H9 (cell line): ENCODE data around the gene C4orf51. TPM values are rescaled to one million over a fixed set of nuclear protein-coding genes. Genes with fewer than 3 reads are reported as not detected.

Experiments
- DNase-seq: peaks from one replicate; pipeline ENCODE4 v3.0.0-alpha.2; 2017
- H2AFZ ChIP-seq: one replicate; pipeline ENCODE4 v1.6.1; 2013; ENCODE audit warnings: mild to moderate bottlenecking, low read length, control low read depth, moderate library complexity
- H2AK5ac ChIP-seq: 2 replicates; pipeline ENCODE4 v1.6.1; 2013; ENCODE audit warnings: low read length, control low read depth, mixed read lengths; ENCODE audit not compliant: insufficient read length
- H2BK120ac ChIP-seq: one replicate; pipeline ENCODE4 v1.6.1; 2013; ENCODE audit warnings: low read depth, mild to moderate bottlenecking, low read length, control low read depth, inconsistent platforms; ENCODE audit not compliant: poor library complexity, severe bottlenecking
- H2BK12ac ChIP-seq: 2 replicates; pipeline ENCODE4 v1.6.1; 2013; ENCODE audit warnings: low read length, control low read depth, mixed read lengths, low read depth; ENCODE audit not compliant: insufficient read length
- H2BK15ac ChIP-seq: 2 replicates; pipeline ENCODE4 v1.6.1; 2013; ENCODE audit warnings: low read depth, low read length, control low read depth
- H2BK20ac ChIP-seq: one replicate; pipeline ENCODE4 v1.6.1; 2013; ENCODE audit warnings: low read depth, mild to moderate bottlenecking, low read length, control low read depth, inconsistent platforms; ENCODE audit not compliant: poor library complexity, severe bottlenecking
- H2BK5ac ChIP-seq: 2 replicates; pipeline ENCODE4 v1.6.1; 2013; ENCODE audit warnings: low read length, control low read depth, mixed read lengths; ENCODE audit not compliant: insufficient read length
- H3K14ac ChIP-seq: 2 replicates; pipeline ENCODE4 v1.6.1; 2013; ENCODE audit warnings: low read length, control low read depth; ENCODE audit not compliant: insufficient read depth
- H3K18ac ChIP-seq: 2 replicates; pipeline ENCODE4 v1.6.1; 2013; ENCODE audit warnings: low read depth, mild to moderate bottlenecking, mixed read lengths, low read length, control low read depth; ENCODE audit not compliant: insufficient read length
- H3K23ac ChIP-seq: 2 replicates; pipeline ENCODE4 v1.6.1; 2013; ENCODE audit warnings: low read length, control low read depth, mixed read lengths, low read depth; ENCODE audit not compliant: insufficient read length
- H3K23me2 ChIP-seq: 2 replicates; pipeline ENCODE4 v1.6.1; 2013; ENCODE audit warnings: low read depth, mild to moderate bottlenecking, mixed read lengths, low read length, control low read depth; ENCODE audit not compliant: insufficient read length, poor library complexity, severe bottlenecking
- H3K27ac ChIP-seq: 2 replicates; pipeline ENCODE4 v1.5.1; 2013; ENCODE audit warnings: low read length, control low read depth, mixed read lengths, low read depth; ENCODE audit not compliant: insufficient read length
- H3K27me3 ChIP-seq: 2 replicates; pipeline ENCODE4 v1.6.1; 2013; ENCODE audit warnings: low read length, control low read depth, inconsistent platforms; ENCODE audit not compliant: insufficient read depth
- H3K4ac ChIP-seq: 2 replicates; pipeline ENCODE4 v1.6.1; 2013; ENCODE audit warnings: low read depth, mild to moderate bottlenecking, control low read depth, inconsistent platforms, low read length, moderate library complexity
- H3K4me1 ChIP-seq: 2 replicates; pipeline ENCODE4 v1.6.1; 2013; ENCODE audit warnings: low read length, control low read depth, inconsistent platforms; ENCODE audit not compliant: insufficient read depth
- H3K4me2 ChIP-seq: 2 replicates; pipeline ENCODE4 v1.6.1; 2013; ENCODE audit warnings: low read length, control low read depth, mixed read lengths; ENCODE audit not compliant: insufficient read length, insufficient read depth
- H3K56ac ChIP-seq: 2 replicates; pipeline ENCODE4 v1.6.1; 2013; ENCODE audit warnings: low read depth, mild to moderate bottlenecking, mixed read lengths, low read length, control low read depth; ENCODE audit not compliant: insufficient read length
- H3K79me1 ChIP-seq: 2 replicates; pipeline ENCODE4 v1.6.1; 2013; ENCODE audit warnings: low read depth, mild to moderate bottlenecking, moderate library complexity, low read length, control low read depth, inconsistent platforms; ENCODE audit not compliant: insufficient read depth, poor library complexity, severe bottlenecking
- H3K79me2 ChIP-seq: 2 replicates; pipeline ENCODE4 v1.6.1; 2013; ENCODE audit warnings: low read length, control low read depth, inconsistent platforms; ENCODE audit not compliant: insufficient read depth
- H3K9ac ChIP-seq: 2 replicates; pipeline ENCODE4 v1.6.1; 2013; ENCODE audit warnings: low read length, control low read depth, mixed read lengths; ENCODE audit not compliant: insufficient read length; ENCODE audit errors: extremely low read depth
- H3K9me3 ChIP-seq: one replicate; pipeline ENCODE4 v1.6.1; 2013; ENCODE audit warnings: low read depth, low read length, inconsistent platforms; ENCODE audit not compliant: control insufficient read depth
- H3T11ph ChIP-seq: one replicate; pipeline ENCODE4 v1.6.1; 2013; ENCODE audit warnings: mild to moderate bottlenecking, low read length, control low read depth, inconsistent platforms
- H4K20me1 ChIP-seq: one replicate; pipeline ENCODE4 v1.6.1; 2013; ENCODE audit not compliant: control insufficient read depth, insufficient read length, insufficient read depth
- H4K5ac ChIP-seq: 2 replicates; pipeline ENCODE4 v1.6.1; 2013; ENCODE audit warnings: low read depth, mild to moderate bottlenecking, mixed read lengths, low read length, control low read depth; ENCODE audit not compliant: insufficient read length
- H4K8ac ChIP-seq: replicated peaks from 2 replicates; pipeline ENCODE4 v1.6.1; 2013; ENCODE audit warnings: low read length, control low read depth, mixed read lengths, low read depth; ENCODE audit not compliant: insufficient read length
- H4K91ac ChIP-seq: 2 replicates; pipeline ENCODE4 v1.6.1; 2013; ENCODE audit warnings: low read depth, mild to moderate bottlenecking, moderate library complexity, mixed read lengths, low read length, control low read depth; ENCODE audit not compliant: insufficient read length
- H3K27ac Mint-ChIP-seq, 3 experiments: 2 replicates in 2 of 3; 3 replicates in 1 of 3; pipeline ENCODE4 v1.8.0; 2020 to 2021; ENCODE audit warnings: mixed read lengths in 3 of 3, mild to moderate bottlenecking in 1 of 3, moderate library complexity in 1 of 3
- H3K27me3 Mint-ChIP-seq: 2 replicates; pipeline ENCODE4 v1.8.0; 2021; ENCODE audit warnings: low read depth, mild to moderate bottlenecking, moderate library complexity, mixed read lengths
- H3K36me3 Mint-ChIP-seq, 3 experiments: 2 replicates in 2 of 3; 3 replicates in 1 of 3; pipeline ENCODE4 v1.8.0; 2020 to 2021; ENCODE audit warnings: low read depth in 3 of 3, mixed read lengths in 3 of 3; ENCODE audit not compliant: insufficient read depth in 1 of 3
- H3K4me1 Mint-ChIP-seq, 2 experiments: 2 replicates each; pipeline ENCODE4 v1.8.0; 2020; ENCODE audit warnings: mixed read lengths in 2 of 2
- H3K4me3 Mint-ChIP-seq, 2 experiments: 2 replicates in 1 of 2; 3 replicates in 1 of 2; pipeline ENCODE4 v1.8.0; 2020 to 2021; ENCODE audit warnings: mild to moderate bottlenecking in 2 of 2, mixed read lengths in 2 of 2, moderate library complexity in 1 of 2
- H3K9me3 Mint-ChIP-seq, 2 experiments: 2 replicates in 1 of 2; 3 replicates in 1 of 2; pipeline ENCODE4 v1.8.0; 2020; ENCODE audit warnings: mild to moderate bottlenecking in 2 of 2, mixed read lengths in 2 of 2, moderate library complexity in 1 of 2
- WGBS: extraction: QIAGEN DNeasy Blood & Tissue Kit; methylation state at CpG from one replicate; pipeline ENCODE4 v1.1.7; 2013; ENCODE audit warnings: missing lambda C conversion rate, low lambda C conversion rate, mixed read lengths; ENCODE audit not compliant: insufficient read length; ENCODE audit errors: extremely low coverage; 5-methylcytosine and 5-hydroxymethylcytosine counted together
- total RNA-seq: library from RNA; stranded (reverse); gene quantifications from 2 replicates; pipeline ENCODE4 v1.2.1, GENCODE V29; 2021
- TF ChIP-seq, protein P1 (sequence below): fragments of 200-600 bp; sonication (generic); conservative IDR thresholded peaks from 3 replicates; pipeline ENCODE4 v1.8.0; 2021; ENCODE audit warnings: antibody characterized with exemption, mild to moderate bottlenecking

The C4orf51 gene
- total RNA-seq, 1 experiment from 2014 or later: 6.0 TPM

GRCh38 chr4:145660064-145660463, 19.9 kb upstream of the C4orf51 start:
- Histone ChIP-seq H3K9me3 (no peaks in the 10 kb centered on the region), H3T11ph (no peak overlapping the region), H2BK120ac (no peak overlapping the region), H3K4me1 (no peaks in the 10 kb centered on the region), H4K5ac (no peak overlapping the region), H3K4ac (no peak overlapping the region), H4K20me1 (no peaks in the 10 kb centered on the region), H3K18ac (no peak overlapping the region), H4K91ac (no peak overlapping the region), H2BK15ac (no peak overlapping the region), H3K79me2 (no peaks in the 10 kb centered on the region), H3K27ac (no peak overlapping the region), H3K27me3 (no peaks in the 10 kb centered on the region), H2BK5ac (no peak overlapping the region), H2AFZ (no peak overlapping the region), H3K14ac (no peak overlapping the region), H3K9ac (no peak overlapping the region), H3K23me2 (no peaks in the 10 kb centered on the region), H3K79me1 (no peaks in the 10 kb centered on the region), H2AK5ac (no peak overlapping the region), H3K23ac (no peak overlapping the region), H4K8ac (no peak overlapping the region), H2BK20ac (no peak overlapping the region), H2BK12ac (no peak overlapping the region), H3K56ac (no peak overlapping the region), H3K4me2 (no peak overlapping the region)
- no peaks in the 10 kb centered on the region for H3K27me3 Mint-ChIP-seq
- TF ChIP-seq, protein P1, sequence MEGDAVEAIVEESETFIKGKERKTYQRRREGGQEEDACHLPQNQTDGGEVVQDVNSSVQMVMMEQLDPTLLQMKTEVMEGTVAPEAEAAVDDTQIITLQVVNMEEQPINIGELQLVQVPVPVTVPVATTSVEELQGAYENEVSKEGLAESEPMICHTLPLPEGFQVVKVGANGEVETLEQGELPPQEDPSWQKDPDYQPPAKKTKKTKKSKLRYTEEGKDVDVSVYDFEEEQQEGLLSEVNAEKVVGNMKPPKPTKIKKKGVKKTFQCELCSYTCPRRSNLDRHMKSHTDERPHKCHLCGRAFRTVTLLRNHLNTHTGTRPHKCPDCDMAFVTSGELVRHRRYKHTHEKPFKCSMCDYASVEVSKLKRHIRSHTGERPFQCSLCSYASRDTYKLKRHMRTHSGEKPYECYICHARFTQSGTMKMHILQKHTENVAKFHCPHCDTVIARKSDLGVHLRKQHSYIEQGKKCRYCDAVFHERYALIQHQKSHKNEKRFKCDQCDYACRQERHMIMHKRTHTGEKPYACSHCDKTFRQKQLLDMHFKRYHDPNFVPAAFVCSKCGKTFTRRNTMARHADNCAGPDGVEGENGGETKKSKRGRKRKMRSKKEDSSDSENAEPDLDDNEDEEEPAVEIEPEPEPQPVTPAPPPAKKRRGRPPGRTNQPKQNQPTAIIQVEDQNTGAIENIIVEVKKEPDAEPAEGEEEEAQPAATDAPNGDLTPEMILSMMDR: no peak
- no peak overlapping the region; a peak in 1 of 5 replicates for H3K4me3 Mint-ChIP-seq
- H3K27ac Mint-ChIP-seq: no peak overlapping the region
- DNase-seq: no peak
- peaks cover 3 to 4% of the 10 kb centered on the region in 2 experiments; a peak in 3 of 5 replicates for H3K9me3 Mint-ChIP-seq
- WGBS: no CpG with 5 or more reads among the region's 3 CpGs
- peaks cover 3 to 8% (median 5%) of the 10 kb centered on the region in 3 experiments for H3K36me3 Mint-ChIP-seq
- no peaks in the 10 kb centered on the region for H3K4me1 Mint-ChIP-seq
